SK-N-SH treated with all-trans-retinoic acid at 6 μM for 48 hours (cell line): Measurements from ENCODE around the gene MTMR6.

Experiments
- ATAC-seq: fragments of 200-7000 bp; cut with Tn5 transposase; 3 replicates; pipeline ENCODE4 v1.9.1; 2020; ENCODE audit warnings: mild to moderate bottlenecking, moderate library complexity
- ARNTL ChIP-seq: fragments of 450-650 bp; formaldehyde crosslinking; IDR thresholded peaks from 2 replicates; pipeline ENCODE4 v1.5.0; 2020; ENCODE audit warnings: low read depth, mild to moderate bottlenecking, moderate library complexity, borderline replicate concordance
- BACH2 ChIP-seq: fragments of 250-450 bp; sonication (Bioruptor Pico); IDR thresholded peaks from 2 replicates; pipeline ENCODE4 v1.9.0; 2021; ENCODE audit warnings: mild to moderate bottlenecking, borderline replicate concordance
- CSDC2 ChIP-seq: fragments of 250-450 bp; sonication (Bioruptor Pico); IDR thresholded peaks from 2 replicates; pipeline ENCODE4 v1.5.0; 2020; ENCODE audit warnings: mild to moderate bottlenecking, moderate library complexity
- ESRRG ChIP-seq: fragments of 250-450 bp; sonication (Bioruptor Pico); IDR thresholded peaks from 2 replicates; pipeline ENCODE4 v1.6.1; 2021; ENCODE audit warnings: mild to moderate bottlenecking
- GLIS3 ChIP-seq: fragments of 250-450 bp; sonication (Bioruptor Pico); IDR thresholded peaks from 2 replicates; pipeline ENCODE4 v1.5.0; 2020; ENCODE audit warnings: mild to moderate bottlenecking, moderate library complexity
- ISL1 ChIP-seq: fragments of 250-450 bp; sonication (Bioruptor Pico); IDR thresholded peaks from 2 replicates; pipeline ENCODE4 v2.1.2; 2022; ENCODE audit warnings: mild to moderate bottlenecking, moderate library complexity
- OSR1 ChIP-seq: fragments of 250-450 bp; sonication (Bioruptor Pico); IDR thresholded peaks from 2 replicates; pipeline ENCODE4 v1.8.0; 2022; ENCODE audit warnings: moderate library complexity, mild to moderate bottlenecking, inconsistent platforms
- RARB ChIP-seq: fragments of 250-450 bp; sonication (Bioruptor Pico); IDR thresholded peaks from 2 replicates; pipeline ENCODE4 v1.8.0; 2021; ENCODE audit warnings: mild to moderate bottlenecking, moderate library complexity
- SNAI2 ChIP-seq: fragments of 250-450 bp; sonication (Bioruptor Pico); IDR thresholded peaks from 2 replicates; pipeline ENCODE4 v1.5.0; 2020; ENCODE audit warnings: mild to moderate bottlenecking, moderate library complexity
- TCF4 ChIP-seq: fragments of 250-450 bp; sonication (Bioruptor Pico); IDR thresholded peaks from 2 replicates; pipeline ENCODE4 v1.8.0; 2021; ENCODE audit warnings: mild to moderate bottlenecking, moderate library complexity, borderline replicate concordance
- TOX ChIP-seq: fragments of 250-450 bp; sonication (Bioruptor Pico); IDR thresholded peaks from 2 replicates; pipeline ENCODE4 v1.8.0; 2021; ENCODE audit warnings: mild to moderate bottlenecking, moderate library complexity, borderline replicate concordance
- ZC3H10 ChIP-seq: fragments of 250-450 bp; sonication (Bioruptor Pico); IDR thresholded peaks from 2 replicates; pipeline ENCODE4 v1.5.1; 2021; ENCODE audit warnings: mild to moderate bottlenecking, moderate library complexity
- ZFP3 ChIP-seq: fragments of 250-450 bp; sonication (Bioruptor Pico); IDR thresholded peaks from 2 replicates; pipeline ENCODE4 v1.5.0; 2020; ENCODE audit warnings: mild to moderate bottlenecking, moderate library complexity
- ZFP30 ChIP-seq: fragments of 450-650 bp; formaldehyde crosslinking; IDR thresholded peaks from 2 replicates; pipeline ENCODE4 v1.5.0; 2022; ENCODE audit warnings: mild to moderate bottlenecking, moderate library complexity
- ZNF565 ChIP-seq: fragments of 450-650 bp; formaldehyde crosslinking; conservative IDR thresholded peaks from 2 replicates; pipeline ENCODE4 v1.5.0; 2020; ENCODE audit warnings: low read depth, mild to moderate bottlenecking, moderate library complexity
- ZNF70 ChIP-seq: fragments of 450-650 bp; formaldehyde crosslinking; IDR thresholded peaks from 2 replicates; pipeline ENCODE4 v1.5.0; 2020; ENCODE audit warnings: mild to moderate bottlenecking, moderate library complexity
- ZNF8 ChIP-seq: fragments of 450-650 bp; formaldehyde crosslinking; IDR thresholded peaks from 2 replicates; pipeline ENCODE4 v1.5.0; 2020; ENCODE audit warnings: mild to moderate bottlenecking, moderate library complexity
- TF ChIP-seq, protein P1 (sequence below): fragments of 250-450 bp; sonication (Bioruptor Pico); IDR thresholded peaks from 2 replicates; pipeline ENCODE4 v1.5.0; 2020; ENCODE audit warnings: mild to moderate bottlenecking, moderate library complexity
- TF ChIP-seq, protein P2 (sequence below): fragments of 250-450 bp; sonication (Bioruptor Pico); IDR thresholded peaks from 2 replicates; pipeline ENCODE4 v1.8.0; 2020; ENCODE audit warnings: mild to moderate bottlenecking, moderate library complexity, borderline replicate concordance
- TF ChIP-seq, protein P3 (sequence below): fragments of 250-450 bp; sonication (Bioruptor Pico); IDR thresholded peaks from 2 replicates; pipeline ENCODE4 v1.8.0; 2021; ENCODE audit warnings: low read depth, mild to moderate bottlenecking, moderate library complexity, borderline replicate concordance
- TF ChIP-seq, protein P4 (sequence below): fragments of 250-450 bp; sonication (Bioruptor Pico); IDR thresholded peaks from 2 replicates; pipeline ENCODE4 v1.5.1; 2021; ENCODE audit warnings: mild to moderate bottlenecking, moderate library complexity

Gene MTMR6

DNA sequence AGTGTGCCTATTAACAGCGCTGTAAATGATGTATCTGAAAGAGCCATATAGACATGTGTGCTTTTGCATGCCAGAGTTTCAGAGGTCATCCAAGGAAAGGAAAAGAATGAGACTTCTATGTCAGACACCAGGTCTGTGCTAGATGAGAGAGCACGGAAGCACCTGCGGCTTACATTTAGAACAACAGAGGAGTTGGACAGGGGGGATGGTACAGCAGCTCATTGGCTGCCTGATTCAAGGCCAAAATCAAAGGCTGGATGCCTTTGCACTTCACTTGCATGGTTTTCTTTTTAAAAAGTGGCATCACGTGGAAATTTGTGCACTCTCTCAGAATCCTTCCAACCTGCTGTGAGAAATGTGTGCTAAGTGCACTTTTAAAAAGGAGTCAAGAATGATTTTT, 82.4 kb downstream of the MTMR6 start:
- no peak for ATAC-seq
- TF ChIP-seq SNAI2 (CRISPR knock-in tag) (no peak), ZNF565 (CRISPR knock-in tag) (no peak), BACH2 (no peak), ZFP30 (CRISPR knock-in tag) (no peak), RARB (CRISPR knock-in tag) (no peak), ESRRG (CRISPR knock-in tag) (no peak), CSDC2 (CRISPR knock-in tag) (no peak), OSR1 (CRISPR knock-in tag) (no peak), ZNF70 (no peak)
- TF ChIP-seq, protein P1, sequence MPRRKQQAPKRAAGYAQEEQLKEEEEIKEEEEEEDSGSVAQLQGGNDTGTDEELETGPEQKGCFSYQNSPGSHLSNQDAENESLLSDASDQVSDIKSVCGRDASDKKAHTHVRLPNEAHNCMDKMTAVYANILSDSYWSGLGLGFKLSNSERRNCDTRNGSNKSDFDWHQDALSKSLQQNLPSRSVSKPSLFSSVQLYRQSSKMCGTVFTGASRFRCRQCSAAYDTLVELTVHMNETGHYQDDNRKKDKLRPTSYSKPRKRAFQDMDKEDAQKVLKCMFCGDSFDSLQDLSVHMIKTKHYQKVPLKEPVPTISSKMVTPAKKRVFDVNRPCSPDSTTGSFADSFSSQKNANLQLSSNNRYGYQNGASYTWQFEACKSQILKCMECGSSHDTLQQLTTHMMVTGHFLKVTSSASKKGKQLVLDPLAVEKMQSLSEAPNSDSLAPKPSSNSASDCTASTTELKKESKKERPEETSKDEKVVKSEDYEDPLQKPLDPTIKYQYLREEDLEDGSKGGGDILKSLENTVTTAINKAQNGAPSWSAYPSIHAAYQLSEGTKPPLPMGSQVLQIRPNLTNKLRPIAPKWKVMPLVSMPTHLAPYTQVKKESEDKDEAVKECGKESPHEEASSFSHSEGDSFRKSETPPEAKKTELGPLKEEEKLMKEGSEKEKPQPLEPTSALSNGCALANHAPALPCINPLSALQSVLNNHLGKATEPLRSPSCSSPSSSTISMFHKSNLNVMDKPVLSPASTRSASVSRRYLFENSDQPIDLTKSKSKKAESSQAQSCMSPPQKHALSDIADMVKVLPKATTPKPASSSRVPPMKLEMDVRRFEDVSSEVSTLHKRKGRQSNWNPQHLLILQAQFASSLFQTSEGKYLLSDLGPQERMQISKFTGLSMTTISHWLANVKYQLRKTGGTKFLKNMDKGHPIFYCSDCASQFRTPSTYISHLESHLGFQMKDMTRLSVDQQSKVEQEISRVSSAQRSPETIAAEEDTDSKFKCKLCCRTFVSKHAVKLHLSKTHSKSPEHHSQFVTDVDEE (CRISPR knock-in tag), result no peak
- TF ChIP-seq, protein P2, sequence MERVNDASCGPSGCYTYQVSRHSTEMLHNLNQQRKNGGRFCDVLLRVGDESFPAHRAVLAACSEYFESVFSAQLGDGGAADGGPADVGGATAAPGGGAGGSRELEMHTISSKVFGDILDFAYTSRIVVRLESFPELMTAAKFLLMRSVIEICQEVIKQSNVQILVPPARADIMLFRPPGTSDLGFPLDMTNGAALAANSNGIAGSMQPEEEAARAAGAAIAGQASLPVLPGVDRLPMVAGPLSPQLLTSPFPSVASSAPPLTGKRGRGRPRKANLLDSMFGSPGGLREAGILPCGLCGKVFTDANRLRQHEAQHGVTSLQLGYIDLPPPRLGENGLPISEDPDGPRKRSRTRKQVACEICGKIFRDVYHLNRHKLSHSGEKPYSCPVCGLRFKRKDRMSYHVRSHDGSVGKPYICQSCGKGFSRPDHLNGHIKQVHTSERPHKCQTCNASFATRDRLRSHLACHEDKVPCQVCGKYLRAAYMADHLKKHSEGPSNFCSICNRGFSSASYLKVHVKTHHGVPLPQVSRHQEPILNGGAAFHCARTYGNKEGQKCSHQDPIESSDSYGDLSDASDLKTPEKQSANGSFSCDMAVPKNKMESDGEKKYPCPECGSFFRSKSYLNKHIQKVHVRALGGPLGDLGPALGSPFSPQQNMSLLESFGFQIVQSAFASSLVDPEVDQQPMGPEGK, result no peak
- TF ChIP-seq, protein P3, sequence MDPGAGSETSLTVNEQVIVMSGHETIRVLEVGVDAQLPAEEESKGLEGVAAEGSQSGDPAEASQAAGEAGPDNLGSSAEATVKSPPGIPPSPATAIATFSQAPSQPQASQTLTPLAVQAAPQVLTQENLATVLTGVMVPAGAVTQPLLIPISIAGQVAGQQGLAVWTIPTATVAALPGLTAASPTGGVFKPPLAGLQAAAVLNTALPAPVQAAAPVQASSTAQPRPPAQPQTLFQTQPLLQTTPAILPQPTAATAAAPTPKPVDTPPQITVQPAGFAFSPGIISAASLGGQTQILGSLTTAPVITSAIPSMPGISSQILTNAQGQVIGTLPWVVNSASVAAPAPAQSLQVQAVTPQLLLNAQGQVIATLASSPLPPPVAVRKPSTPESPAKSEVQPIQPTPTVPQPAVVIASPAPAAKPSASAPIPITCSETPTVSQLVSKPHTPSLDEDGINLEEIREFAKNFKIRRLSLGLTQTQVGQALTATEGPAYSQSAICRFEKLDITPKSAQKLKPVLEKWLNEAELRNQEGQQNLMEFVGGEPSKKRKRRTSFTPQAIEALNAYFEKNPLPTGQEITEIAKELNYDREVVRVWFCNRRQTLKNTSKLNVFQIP (CRISPR knock-in tag), result no peak
- TF ChIP-seq, all 23 proteins: peak for 0

DNA sequence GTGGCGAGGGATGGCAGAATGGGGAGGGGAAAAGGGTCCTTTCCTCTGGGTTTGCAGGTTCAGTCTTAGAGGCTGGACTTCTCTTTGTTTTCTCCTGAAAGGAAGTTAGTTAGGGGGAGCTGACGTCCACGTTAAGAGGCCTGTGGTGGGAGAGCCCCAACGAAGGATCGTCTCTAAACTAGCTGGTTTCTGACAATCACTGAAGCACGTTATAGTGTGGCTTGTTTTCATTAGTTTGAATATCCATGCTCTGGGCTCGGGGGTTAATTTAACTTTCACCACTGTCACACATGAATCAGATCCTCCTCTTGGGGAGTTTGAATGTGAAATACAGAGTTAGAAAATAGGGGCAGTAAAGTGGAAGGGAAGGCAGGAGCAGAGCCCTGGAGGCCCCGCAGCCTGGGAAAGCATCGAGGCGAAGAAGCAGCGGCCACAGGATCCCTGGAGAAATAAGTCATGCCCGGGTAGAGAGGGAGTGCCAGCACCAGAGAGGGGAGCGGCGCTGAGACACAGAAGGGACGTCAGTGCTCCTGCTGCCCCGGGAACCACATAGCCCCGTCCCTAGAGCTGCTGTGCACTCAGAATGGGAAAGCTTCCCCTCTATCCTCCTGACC, 84.1 kb downstream of the MTMR6 start:
- ATAC-seq, result no peak

More for the DNA sequence above, 84.1 kb downstream of the MTMR6 start:
- TF ChIP-seq ZFP30 (CRISPR knock-in tag) (no peak), ZFP3 (CRISPR knock-in tag) (no peak), ZNF565 (CRISPR knock-in tag) (no peak), CSDC2 (CRISPR knock-in tag) (no peak), ISL1 (CRISPR knock-in tag) (no peak), ZNF8 (CRISPR knock-in tag) (no peak), ZC3H10 (CRISPR knock-in tag) (no peak), TCF4 (CRISPR knock-in tag) (no peak), ARNTL (CRISPR knock-in tag) (no peak), ZNF70 (no peak), OSR1 (CRISPR knock-in tag) (no peak), TOX (CRISPR knock-in tag) (no peak), ESRRG (CRISPR knock-in tag) (no peak), GLIS3 (CRISPR knock-in tag) (no peak)
- TF ChIP-seq, protein P2, result no peak
- TF ChIP-seq, protein P3 (CRISPR knock-in tag), result no peak
- TF ChIP-seq, protein P4, sequence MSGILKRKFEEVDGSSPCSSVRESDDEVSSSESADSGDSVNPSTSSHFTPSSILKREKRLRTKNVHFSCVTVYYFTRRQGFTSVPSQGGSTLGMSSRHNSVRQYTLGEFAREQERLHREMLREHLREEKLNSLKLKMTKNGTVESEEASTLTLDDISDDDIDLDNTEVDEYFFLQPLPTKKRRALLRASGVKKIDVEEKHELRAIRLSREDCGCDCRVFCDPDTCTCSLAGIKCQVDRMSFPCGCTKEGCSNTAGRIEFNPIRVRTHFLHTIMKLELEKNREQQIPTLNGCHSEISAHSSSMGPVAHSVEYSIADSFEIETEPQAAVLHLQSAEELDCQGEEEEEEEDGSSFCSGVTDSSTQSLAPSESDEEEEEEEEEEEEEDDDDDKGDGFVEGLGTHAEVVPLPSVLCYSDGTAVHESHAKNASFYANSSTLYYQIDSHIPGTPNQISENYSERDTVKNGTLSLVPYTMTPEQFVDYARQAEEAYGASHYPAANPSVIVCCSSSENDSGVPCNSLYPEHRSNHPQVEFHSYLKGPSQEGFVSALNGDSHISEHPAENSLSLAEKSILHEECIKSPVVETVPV (CRISPR knock-in tag), result no peak
